Type B pancreatic cell (in vitro differentiated cells): ENCODE measurements around the gene RHEX. TPM values are rescaled to one million over a fixed set of nuclear protein-coding genes. Genes with fewer than 3 reads are reported as not detected.

Source experiments
- DNase-seq: peaks from one replicate; pipeline ENCODE4 v3.0.0; 2021; ENCODE audit warnings: mixed read lengths; ENCODE audit not compliant: unreplicated experiment; ENCODE audit errors: extremely low spot score
- H3K27ac Mint-ChIP-seq: 2 replicates; pipeline ENCODE4 v1.8.0; 2021; ENCODE audit warnings: mild to moderate bottlenecking, mixed read lengths
- H3K27me3 Mint-ChIP-seq: 2 replicates; pipeline ENCODE4 v1.8.0; 2021; ENCODE audit warnings: mixed read lengths
- H3K36me3 Mint-ChIP-seq: 2 replicates; pipeline ENCODE4 v1.8.0; 2021; ENCODE audit warnings: mixed read lengths
- H3K4me1 Mint-ChIP-seq: one replicate; pipeline ENCODE4 v1.8.0; 2021; ENCODE audit warnings: mixed read lengths; ENCODE audit not compliant: unreplicated experiment
- H3K4me3 Mint-ChIP-seq: 2 replicates; pipeline ENCODE4 v1.8.0; 2021; ENCODE audit warnings: mild to moderate bottlenecking, mixed read lengths
- H3K9me3 Mint-ChIP-seq: 2 replicates; pipeline ENCODE4 v1.8.0; 2021; ENCODE audit warnings: mixed read lengths
- total RNA-seq: library from RNA; stranded (reverse); gene quantifications from 2 replicates; pipeline ENCODE4 v1.2.1, GENCODE V29; 2021; ENCODE audit warnings: low replicate concordance
- TF ChIP-seq, protein P1 (sequence below): fragments of 200-600 bp; sonication (generic); conservative IDR thresholded peaks from 2 replicates; pipeline ENCODE4 v1.5.0; 2021; ENCODE audit warnings: antibody characterized with exemption, mild to moderate bottlenecking

The RHEX gene
- total RNA-seq, 1 donor from 2014 or later = not detected

DNA sequence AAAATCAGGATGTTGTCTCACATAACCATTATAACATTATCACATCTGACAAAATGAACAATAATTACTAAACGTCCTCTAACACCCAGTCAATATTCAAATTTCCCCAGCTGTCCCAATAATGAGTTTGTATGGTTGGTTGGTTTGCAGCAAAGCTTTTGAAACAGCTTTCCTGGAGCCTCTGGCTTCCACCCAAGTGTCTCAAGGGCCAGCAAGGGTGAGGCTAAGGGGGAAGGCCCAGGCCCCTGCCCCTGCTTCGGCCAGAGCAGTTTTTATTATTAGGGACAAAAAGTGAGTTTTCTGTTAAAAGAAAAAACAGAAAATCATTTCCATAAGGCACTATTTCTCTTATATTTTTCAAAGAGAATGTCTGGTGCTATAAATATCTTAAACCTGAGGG, 83.3 kb downstream of the RHEX start:
- H3K27me3 Mint-ChIP-seq = peaks cover 10% of the 10 kb centered on the region
- H3K4me3 Mint-ChIP-seq = no peak overlapping the region
- no peaks in the 10 kb centered on the region for H3K9me3 Mint-ChIP-seq
- H3K4me1 Mint-ChIP-seq = no peaks in the 10 kb centered on the region
- H3K36me3 Mint-ChIP-seq = no peaks in the 10 kb centered on the region
- TF ChIP-seq, protein P1, sequence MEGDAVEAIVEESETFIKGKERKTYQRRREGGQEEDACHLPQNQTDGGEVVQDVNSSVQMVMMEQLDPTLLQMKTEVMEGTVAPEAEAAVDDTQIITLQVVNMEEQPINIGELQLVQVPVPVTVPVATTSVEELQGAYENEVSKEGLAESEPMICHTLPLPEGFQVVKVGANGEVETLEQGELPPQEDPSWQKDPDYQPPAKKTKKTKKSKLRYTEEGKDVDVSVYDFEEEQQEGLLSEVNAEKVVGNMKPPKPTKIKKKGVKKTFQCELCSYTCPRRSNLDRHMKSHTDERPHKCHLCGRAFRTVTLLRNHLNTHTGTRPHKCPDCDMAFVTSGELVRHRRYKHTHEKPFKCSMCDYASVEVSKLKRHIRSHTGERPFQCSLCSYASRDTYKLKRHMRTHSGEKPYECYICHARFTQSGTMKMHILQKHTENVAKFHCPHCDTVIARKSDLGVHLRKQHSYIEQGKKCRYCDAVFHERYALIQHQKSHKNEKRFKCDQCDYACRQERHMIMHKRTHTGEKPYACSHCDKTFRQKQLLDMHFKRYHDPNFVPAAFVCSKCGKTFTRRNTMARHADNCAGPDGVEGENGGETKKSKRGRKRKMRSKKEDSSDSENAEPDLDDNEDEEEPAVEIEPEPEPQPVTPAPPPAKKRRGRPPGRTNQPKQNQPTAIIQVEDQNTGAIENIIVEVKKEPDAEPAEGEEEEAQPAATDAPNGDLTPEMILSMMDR = no peak
- no peak overlapping the region for H3K27ac Mint-ChIP-seq
- DNase-seq = no peak

DNA sequence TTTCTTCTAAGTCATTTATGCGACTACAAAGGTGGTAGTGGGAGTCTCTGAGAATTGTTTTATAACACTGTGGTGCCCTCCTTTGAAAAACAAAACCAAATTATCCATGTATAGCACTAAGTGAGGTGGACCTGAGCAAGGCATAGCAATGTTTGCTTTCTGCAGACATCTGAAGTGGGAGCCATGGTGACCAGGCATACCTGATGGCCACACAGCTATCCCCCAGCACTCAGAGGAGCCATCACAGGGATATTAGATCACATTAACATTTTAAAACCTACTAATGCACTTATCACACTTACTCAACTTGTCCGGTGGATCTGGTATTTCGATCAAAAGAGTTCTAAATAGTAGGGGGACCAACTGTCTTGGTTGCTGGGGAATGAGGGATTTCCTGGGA, 89.0 kb downstream of the RHEX start:
- Mint-ChIP-seq H3K4me1 (peaks cover 19% of the 10 kb centered on the region), H3K4me3 (no peak overlapping the region), H3K27me3 (peaks cover 12% of the 10 kb centered on the region), H3K27ac (no peak overlapping the region), H3K36me3 (no peaks in the 10 kb centered on the region), H3K9me3 (no peaks in the 10 kb centered on the region)
- no peak for DNase-seq
- TF ChIP-seq, protein P1 = no peak

DNA sequence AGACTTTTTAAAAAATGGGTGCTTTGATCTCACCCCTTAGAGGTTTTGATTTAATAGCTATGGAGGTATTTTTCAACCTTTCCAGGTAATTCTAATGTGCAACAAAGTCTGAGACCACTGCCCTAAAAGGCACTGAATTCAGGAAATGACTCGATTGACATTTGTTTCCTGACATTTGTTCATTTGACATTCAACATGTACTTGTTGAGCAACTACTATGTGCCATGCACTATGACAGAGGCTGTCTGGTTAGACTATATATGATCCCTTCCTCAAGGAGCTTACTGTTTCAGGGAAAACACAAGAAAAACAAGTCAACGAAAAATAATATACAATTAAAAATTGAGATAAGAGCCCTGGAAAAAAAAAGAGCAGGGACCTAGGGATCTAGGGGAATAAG, 89.8 kb downstream of the RHEX start:
- DNase-seq = no peak
- peaks cover 12% of the 10 kb centered on the region for H3K27me3 Mint-ChIP-seq
- H3K36me3 Mint-ChIP-seq = no peaks in the 10 kb centered on the region
- no peak overlapping the region for H3K4me3 Mint-ChIP-seq
- no peak overlapping the region for H3K27ac Mint-ChIP-seq
- H3K4me1 Mint-ChIP-seq = peaks cover 19% of the 10 kb centered on the region
- TF ChIP-seq, protein P1 = no peak
- H3K9me3 Mint-ChIP-seq = no peaks in the 10 kb centered on the region

DNA sequence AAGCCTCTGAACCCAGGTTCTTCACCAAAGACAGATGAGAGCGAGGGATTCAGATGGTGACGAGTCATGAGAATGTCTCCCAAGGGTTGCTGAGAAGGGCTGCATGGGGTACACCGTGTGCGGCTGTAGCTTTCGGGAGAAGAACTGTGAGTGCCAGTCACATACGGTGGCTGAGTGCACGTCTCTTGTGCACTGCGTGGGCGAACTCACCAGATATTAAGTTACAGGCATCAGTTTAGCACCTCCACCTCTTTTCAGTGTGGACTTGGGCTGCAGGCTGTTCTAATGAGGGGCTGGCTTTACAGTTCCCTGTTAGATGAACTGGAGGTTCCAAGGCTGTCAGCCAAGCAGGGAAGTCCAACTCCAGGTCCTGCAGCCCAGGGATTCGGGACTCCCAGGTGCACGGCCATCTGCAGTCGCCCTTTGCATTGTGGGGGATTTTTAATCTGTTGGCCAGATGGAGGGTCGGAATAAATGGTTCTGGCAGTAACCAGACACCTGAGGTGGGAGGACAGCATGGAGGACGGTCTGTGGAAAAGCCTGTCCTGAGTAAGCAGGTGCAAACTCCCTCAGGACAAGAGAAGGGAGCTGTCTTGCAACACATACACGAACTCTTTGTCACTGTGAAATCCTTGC, 90.7 kb downstream of the RHEX start:
- no peak overlapping the region for H3K27ac Mint-ChIP-seq
- no peak for DNase-seq
- TF ChIP-seq, protein P1 = no peak
- H3K27me3 Mint-ChIP-seq = peaks cover 12% of the 10 kb centered on the region
- H3K9me3 Mint-ChIP-seq = no peaks in the 10 kb centered on the region
- no peaks in the 10 kb centered on the region for H3K36me3 Mint-ChIP-seq
- H3K4me3 Mint-ChIP-seq = no peak overlapping the region
- peaks cover 19% of the 10 kb centered on the region for H3K4me1 Mint-ChIP-seq

DNA sequence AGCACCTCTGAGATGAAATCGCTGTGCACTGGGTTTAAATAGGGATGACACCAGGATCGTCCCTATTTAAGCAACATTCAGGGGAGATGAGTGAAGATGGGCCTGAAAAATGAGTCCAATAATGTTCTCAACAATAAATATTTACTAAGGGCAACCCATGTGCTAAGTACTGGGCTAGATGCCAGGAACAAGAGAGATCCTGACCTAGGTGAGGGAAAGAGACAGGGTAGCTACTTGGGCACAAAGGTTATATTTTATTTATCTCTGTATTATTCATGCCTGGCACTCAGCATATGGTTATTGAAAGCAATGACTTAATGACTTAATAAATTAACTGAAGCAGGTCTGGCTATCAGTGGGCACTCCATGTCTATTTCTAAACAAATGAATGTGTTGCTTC, 91.6 kb downstream of the RHEX start:
- H3K27me3 Mint-ChIP-seq = peaks cover 10% of the 10 kb centered on the region
- peaks cover 19% of the 10 kb centered on the region for H3K4me1 Mint-ChIP-seq
- H3K27ac Mint-ChIP-seq = no peak overlapping the region

More for the DNA sequence above, 91.6 kb downstream of the RHEX start:
- Mint-ChIP-seq H3K4me3 (no peak overlapping the region), H3K9me3 (no peaks in the 10 kb centered on the region), H3K36me3 (no peaks in the 10 kb centered on the region)
- DNase-seq = no peak
- TF ChIP-seq, protein P1 = no peak
